NCI-H1436 (cell line): ENCODE measurements around the gene RCOR2.
"Not testable (repeated sequence)": the region's sequence is repeated elsewhere in the genome, so short reads cannot be mapped to it uniquely, and the experiment has no call there.

Experiments used
- DNase-seq: peaks from one replicate; lab custom pipeline; 2025; lab: John Stamatoyannopoulos, UW

The RCOR2 gene

DNA sequence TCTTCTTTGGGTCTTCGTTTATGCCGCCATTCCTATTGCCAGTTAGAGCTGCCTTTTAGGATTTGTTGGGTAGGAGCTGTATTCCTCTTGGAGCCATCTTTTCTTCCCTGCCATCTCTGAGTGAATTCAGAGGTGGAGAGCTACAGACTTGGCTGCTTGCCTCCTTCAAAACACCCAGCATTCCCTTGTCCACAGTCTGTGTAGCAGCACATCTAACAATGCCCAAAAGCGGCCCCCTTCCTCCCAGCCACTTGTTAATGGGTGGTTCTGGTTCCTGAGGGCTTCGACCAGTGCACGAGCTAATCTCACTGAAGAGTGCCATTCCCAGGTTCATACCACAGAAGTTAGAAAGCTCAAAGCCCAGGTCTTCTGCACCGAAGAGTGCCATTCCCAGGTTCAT is 40.3 kb downstream of the RCOR2 start:
- DNase-seq: no peak

- no peak for DNase-seq
These were observed 41.4 kb downstream of the RCOR2 start for GRCh38 chr11:63875506-63876065.

DNA sequence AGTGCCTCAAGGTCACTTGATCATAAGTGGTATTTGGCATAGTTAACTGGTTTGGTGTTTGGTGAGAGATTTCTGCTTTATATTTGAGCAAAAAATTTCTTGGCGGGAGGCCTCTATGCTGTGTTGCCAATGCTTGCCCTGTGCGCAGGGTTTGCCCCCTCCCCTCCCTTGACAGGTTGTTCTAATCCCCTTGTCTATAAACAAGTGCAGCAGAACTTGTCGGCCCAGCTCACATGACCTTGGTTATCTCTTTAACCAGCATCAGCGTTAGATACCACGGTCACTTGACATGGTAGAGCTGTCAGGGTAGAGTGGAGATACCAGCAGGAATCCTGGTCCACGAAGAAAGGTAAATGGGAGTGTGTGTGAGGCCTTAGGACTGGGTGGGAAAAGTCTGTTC is 42.5 kb downstream of the RCOR2 start:
- no peak for DNase-seq

DNA sequence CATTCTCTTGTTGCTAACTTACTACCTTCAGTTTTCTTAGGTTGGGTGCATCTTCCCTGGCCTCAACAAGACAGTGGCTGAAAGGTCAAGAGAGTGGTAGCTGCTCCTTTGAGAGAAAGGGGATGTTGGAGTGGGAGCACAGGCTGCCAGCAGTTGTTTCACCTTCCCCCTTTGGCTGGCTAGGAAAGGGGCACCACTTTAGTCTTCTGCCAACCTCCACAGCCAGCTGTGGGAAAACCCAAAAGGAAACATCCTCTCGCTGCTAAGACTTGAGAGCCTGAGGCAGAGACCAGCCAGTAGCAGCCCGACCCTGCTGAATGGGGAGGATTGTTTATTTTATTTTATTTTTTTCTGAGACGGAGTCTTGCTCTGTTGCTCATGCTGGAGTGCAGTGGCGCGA is 43.7 kb downstream of the RCOR2 start:
- DNase-seq: no peak

GRCh38 chr11:63872800-63873197 is 44.2 kb downstream of the RCOR2 start:
- no peak for DNase-seq

- DNase-seq: no peak
These were observed 44.8 kb downstream of the RCOR2 start for GRCh38 chr11:63871962-63872799.

DNA sequence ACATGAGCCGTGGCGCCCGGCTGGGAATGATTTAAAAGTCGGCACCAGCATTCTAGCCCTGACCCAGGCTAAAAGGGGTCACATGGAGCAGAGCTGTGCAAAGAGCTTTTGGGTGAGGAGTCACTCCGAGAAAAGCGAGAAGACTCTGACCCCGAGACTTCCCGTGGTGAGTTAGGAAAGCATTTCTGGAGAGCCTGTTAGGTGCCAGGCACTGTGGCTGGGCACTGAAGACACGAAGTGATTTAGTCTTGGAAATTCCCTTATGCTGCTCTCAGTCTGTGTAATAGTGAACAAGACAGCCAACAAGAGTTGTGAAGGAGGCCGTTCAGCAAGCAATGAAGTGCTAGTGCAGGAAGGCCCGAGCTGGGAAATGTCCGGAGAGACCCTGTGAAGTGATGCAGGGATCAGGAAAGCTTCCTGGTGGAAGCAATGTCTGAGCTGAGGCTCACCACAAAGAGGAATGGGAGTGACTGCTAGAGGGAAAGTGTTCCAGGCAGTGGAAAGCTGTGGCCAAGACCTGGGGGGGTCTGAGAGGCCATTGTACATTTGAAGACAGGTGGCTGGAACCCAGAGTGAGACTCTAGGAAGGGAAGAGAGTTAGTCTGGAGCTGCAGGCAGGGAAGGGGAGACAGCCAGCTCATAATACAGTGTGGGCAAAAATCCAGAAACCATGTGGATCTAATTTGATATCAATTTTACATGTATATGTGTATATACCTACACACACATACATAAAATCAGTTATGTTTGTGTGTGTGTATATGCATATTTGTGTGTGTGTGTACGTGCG is 46.4 kb downstream of the RCOR2 start:
- DNase-seq: no peak

DNA sequence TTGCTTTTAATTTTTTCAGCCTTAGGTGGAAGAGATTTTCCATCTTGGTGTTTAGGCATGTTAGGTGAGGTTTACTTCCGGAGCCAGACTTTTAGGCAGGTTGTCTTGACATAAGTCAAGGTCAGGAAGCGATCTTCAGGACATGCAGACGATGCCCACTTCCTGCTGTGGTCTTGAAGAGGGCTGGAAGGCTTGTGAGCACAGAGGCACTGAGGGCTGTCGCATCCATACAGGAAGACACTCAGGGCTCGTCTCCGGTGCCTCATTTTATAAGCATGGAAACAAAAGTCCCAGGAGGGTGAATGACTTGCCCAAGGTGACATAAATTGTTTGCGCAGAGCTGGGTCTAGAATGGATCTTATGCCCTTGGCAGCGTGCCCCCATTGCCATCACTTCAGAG is 47.3 kb downstream of the RCOR2 start:
- DNase-seq: no peak

DNA sequence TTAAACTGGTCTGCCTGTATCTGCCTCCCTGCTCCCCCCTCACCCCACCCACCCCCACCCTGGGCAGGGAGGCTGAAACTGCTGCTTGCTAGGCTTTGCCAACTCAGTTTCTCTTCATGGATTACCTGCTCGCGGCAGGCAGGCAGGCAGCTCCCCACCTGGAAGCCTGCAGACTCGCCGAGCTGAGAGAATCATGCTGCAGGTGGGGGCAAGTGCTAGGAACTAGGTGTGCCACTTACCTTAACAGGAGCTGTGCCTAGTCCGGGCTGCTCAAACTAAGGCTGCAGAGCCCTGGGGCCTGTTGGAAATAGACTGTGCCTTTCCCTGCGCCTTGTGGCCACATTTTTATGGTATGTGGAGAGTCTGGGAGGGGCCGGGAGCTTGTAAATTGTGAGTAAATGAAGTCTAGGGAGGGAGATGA is 47.8 kb downstream of the RCOR2 start:
- no peak for DNase-seq

DNA sequence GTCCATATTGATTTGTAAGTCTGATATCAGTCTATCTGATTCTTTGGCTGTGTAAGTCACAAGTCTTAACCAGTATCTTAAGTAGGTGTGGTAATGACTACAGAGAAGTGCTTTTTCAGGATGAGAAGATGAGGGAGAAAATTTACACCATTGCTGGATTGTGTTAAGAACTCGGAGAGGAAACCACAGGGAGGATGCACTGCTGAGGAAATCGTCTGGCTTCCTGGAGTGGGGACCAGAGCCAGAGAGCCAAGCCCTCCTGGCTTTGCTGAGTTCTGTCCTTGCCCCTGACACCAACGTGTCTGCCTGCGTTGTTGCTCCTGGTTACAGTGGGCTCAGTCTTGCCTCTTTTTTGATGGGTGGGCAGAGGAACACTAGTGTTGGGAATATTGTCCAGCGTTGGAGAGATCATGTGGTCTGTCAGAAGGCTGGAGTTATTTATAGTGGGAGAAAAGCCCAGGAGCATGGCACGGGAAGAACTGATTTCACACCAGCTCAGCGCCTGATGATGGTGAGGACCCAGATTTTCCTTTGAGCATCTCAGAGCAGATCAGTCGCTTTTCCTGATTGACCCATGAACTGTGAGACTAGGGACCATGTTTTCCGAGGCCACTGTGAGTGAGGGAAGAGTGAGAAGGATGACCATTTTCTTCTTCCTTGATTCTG is 48.4 kb downstream of the RCOR2 start:
- no peak for DNase-seq

- DNase-seq: no peak
These were observed 49.5 kb downstream of the RCOR2 start for GRCh38 chr11:63867511-63867910.

DNA sequence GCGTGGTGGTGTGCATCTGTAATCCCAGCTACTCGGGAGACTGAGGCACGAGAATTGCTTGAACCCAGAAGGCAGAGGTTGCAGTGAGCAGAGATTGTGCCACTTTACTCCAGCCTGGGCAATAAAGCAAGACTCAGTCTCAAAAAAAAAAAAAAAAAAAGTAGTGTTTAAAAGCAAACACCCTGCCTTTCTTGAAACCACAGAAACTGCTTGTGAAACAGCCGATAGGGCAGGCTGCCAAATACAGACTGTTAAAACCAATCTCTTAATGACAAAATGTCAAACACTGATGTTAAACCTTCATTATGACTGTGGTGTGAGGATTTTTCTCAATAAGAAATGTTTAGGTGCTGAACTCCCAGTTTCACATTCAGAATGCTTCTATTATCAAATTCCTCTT is 50.8 kb downstream of the RCOR2 start:
- DNase-seq: no peak

DNA sequence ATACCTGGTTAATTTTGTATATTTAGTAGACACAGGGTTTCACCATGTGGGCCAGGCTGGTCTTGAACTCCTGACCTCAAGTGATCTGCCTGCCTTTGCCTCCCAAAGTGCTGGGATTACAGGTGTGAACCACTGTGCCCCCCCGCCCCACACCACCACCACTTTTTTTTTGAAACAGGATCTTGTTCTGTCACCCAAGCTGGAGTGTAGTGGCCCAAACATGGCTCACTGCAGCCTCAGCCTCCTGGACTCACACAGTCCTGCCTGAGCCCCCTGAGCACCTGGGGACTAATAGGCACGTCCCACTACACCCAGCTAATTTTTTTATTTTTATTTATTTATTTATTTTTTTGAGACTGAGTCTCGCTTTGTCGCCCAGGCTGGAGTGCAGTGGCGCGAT is 53.3 kb downstream of the RCOR2 start:
- not testable (repeated sequence) for DNase-seq

- DNase-seq: no peak
These were observed 54.0 kb downstream of the RCOR2 start for GRCh38 chr11:63862923-63863322.
